GM23338 (cell line): Measurements from ENCODE around the gene PRAMEF11. TPM values are rescaled to one million over a fixed set of nuclear protein-coding genes. Genes with fewer than 3 reads are reported as not detected.
"Not testable (repeated sequence)": the region's sequence is repeated elsewhere in the genome, so short reads cannot be mapped to it uniquely, and the experiment has no call there.

Experiments
- ATAC-seq: fragments of 200-7000 bp; cut with Tn5 transposase; 3 replicates; pipeline ENCODE4 v1.9.1; 2020
- DNase-seq: peaks from one replicate; pipeline ENCODE4 v3.0.0-alpha.2; 2015; ENCODE audit warnings: low spot score
- H2AFZ ChIP-seq: fragments of 200-600 bp; sonication (generic); 2 replicates; pipeline ENCODE4 v1.8.0; 2016; ENCODE audit warnings: antibody characterized with exemption, mild to moderate bottlenecking, moderate library complexity
- H3F3A ChIP-seq: fragments of 200-600 bp; sonication (generic); replicated peaks from 2 replicates; pipeline ENCODE4 v1.8.0; 2017; ENCODE audit warnings: antibody characterized with exemption, mixed run types, low read depth
- H3K27ac ChIP-seq: fragments of 200-600 bp; sonication (generic); 2 replicates; pipeline ENCODE4 v1.6.1; 2016; ENCODE audit warnings: low read depth
- H3K27me3 ChIP-seq: fragments of 200-600 bp; sonication (generic); 2 replicates; pipeline ENCODE4 v1.8.0; 2016; ENCODE audit warnings: mild to moderate bottlenecking, mixed run types, moderate library complexity; ENCODE audit not compliant: insufficient read depth
- H3K36me3 ChIP-seq: fragments of 200-600 bp; sonication (generic); 2 replicates; pipeline ENCODE4 v1.8.0; 2016; ENCODE audit warnings: mild to moderate bottlenecking; ENCODE audit not compliant: insufficient read depth
- H3K4me1 ChIP-seq: fragments of 200-600 bp; sonication (generic); 2 replicates; pipeline ENCODE4 v1.8.0; 2016; ENCODE audit warnings: mild to moderate bottlenecking, moderate library complexity; ENCODE audit not compliant: insufficient read depth
- H3K4me2 ChIP-seq: fragments of 200-600 bp; sonication (generic); 2 replicates; pipeline ENCODE4 v1.7.1; 2017; ENCODE audit warnings: mixed run types
- H3K4me3 ChIP-seq: fragments of 200-600 bp; sonication (generic); 2 replicates; pipeline ENCODE4 v1.6.1; 2016; ENCODE audit warnings: mixed run types
- H3K79me2 ChIP-seq: fragments of 200-600 bp; sonication (generic); replicated peaks from 2 replicates; pipeline ENCODE4 v1.8.0; 2017; ENCODE audit warnings: mild to moderate bottlenecking; ENCODE audit not compliant: insufficient read depth
- H3K9me2 ChIP-seq: fragments of 200-600 bp; sonication (generic); 2 replicates; pipeline ENCODE4 v1.8.0; 2017; ENCODE audit not compliant: insufficient read depth
- H4K20me1 ChIP-seq: fragments of 200-600 bp; sonication (generic); replicated peaks from 2 replicates; pipeline ENCODE4 v1.8.0; 2017; ENCODE audit warnings: mild to moderate bottlenecking; ENCODE audit not compliant: insufficient read depth
- H3K27ac Mint-ChIP-seq: 2 replicates; pipeline ENCODE4 v1.8.0; 2020; ENCODE audit warnings: inconsistent platforms, mild to moderate bottlenecking, moderate library complexity, mixed read lengths
- H3K27me3 Mint-ChIP-seq: 3 replicates; pipeline ENCODE4 v1.8.0; 2022; ENCODE audit warnings: low read depth, mild to moderate bottlenecking, moderate library complexity, mixed read lengths, inconsistent platforms; ENCODE audit not compliant: insufficient read depth, poor library complexity
- H3K36me3 Mint-ChIP-seq: 3 replicates; pipeline ENCODE4 v1.8.0; 2021; ENCODE audit warnings: low read depth, mild to moderate bottlenecking, inconsistent platforms, moderate library complexity, mixed read lengths
- H3K4me1 Mint-ChIP-seq: 3 replicates; pipeline ENCODE4 v1.8.0; 2020; ENCODE audit warnings: mild to moderate bottlenecking, inconsistent platforms, mixed read lengths
- H3K4me3 Mint-ChIP-seq: 3 replicates; pipeline ENCODE4 v1.8.0; 2021; ENCODE audit warnings: moderate library complexity, mild to moderate bottlenecking, inconsistent platforms, mixed read lengths
- H3K9me3 Mint-ChIP-seq: 3 replicates; pipeline ENCODE4 v1.8.0; 2020; ENCODE audit warnings: moderate library complexity, mild to moderate bottlenecking, inconsistent platforms, mixed read lengths
- EZH2 ChIP-seq: fragments of 200-600 bp; sonication (generic); IDR thresholded peaks from one replicate; pipeline ENCODE4 v1.8.0; 2017; ENCODE audit warnings: antibody characterized with exemption, mild to moderate bottlenecking, low read depth; ENCODE audit not compliant: unreplicated experiment
- EZH2phosphoT487 ChIP-seq: fragments of 200-600 bp; sonication (generic); IDR thresholded peaks from one replicate; pipeline ENCODE4 v1.8.1; 2018; ENCODE audit warnings: antibody characterized with exemption; ENCODE audit not compliant: unreplicated experiment
- JUNB ChIP-seq: IDR thresholded peaks from one replicate; pipeline ENCODE4 v1.6.1; 2016; ENCODE audit warnings: antibody characterized with exemption; ENCODE audit not compliant: unreplicated experiment
- NANOG ChIP-seq: IDR thresholded peaks from 2 replicates; pipeline ENCODE4 v1.6.1; 2016; ENCODE audit warnings: antibody characterized with exemption, borderline replicate concordance
- POLR2AphosphoS5 ChIP-seq: IDR thresholded peaks from 2 replicates; pipeline ENCODE4 v1.6.1; 2016; ENCODE audit warnings: antibody characterized with exemption, low read depth
- REST ChIP-seq: IDR thresholded peaks from one replicate; pipeline ENCODE4 v1.6.1; 2018; ENCODE audit warnings: antibody characterized with exemption; ENCODE audit not compliant: unreplicated experiment
- STAT1 ChIP-seq: IDR thresholded peaks from one replicate; pipeline ENCODE4 v1.6.1; 2016; ENCODE audit warnings: antibody characterized with exemption; ENCODE audit not compliant: unreplicated experiment
- ZNF114 ChIP-seq: fragments of 250-450 bp; sonication (Bioruptor Pico); IDR thresholded peaks from 2 replicates; pipeline ENCODE4 v1.5.0; 2020; ENCODE audit warnings: mild to moderate bottlenecking, moderate library complexity
- polyA plus RNA-seq: library from polyadenylated mRNA; unstranded; fragments of >200 nt; fragmentation: Nextera tagmentation; extraction: Ambion mirVana; gene quantifications from 2 replicates; pipeline ENCODE4 v1.2.1, GENCODE V29; 2016
- total RNA-seq: library from RNA; depleted of rRNA; stranded (reverse); fragments of >200 nt; shearing (Covaris generic); gene quantifications from 2 replicates; pipeline ENCODE4 v1.2.3, GENCODE V29; 2014
- TF ChIP-seq, protein P1 (sequence below): fragments of 250-450 bp; sonication (Bioruptor Pico); IDR thresholded peaks from 2 replicates; pipeline ENCODE4 v1.5.0; 2020; ENCODE audit warnings: mild to moderate bottlenecking, moderate library complexity
- TF ChIP-seq, protein P2 (sequence below): IDR thresholded peaks from 2 replicates; pipeline ENCODE4 v1.6.1; 2016; ENCODE audit warnings: antibody characterized with exemption
- TF ChIP-seq, protein P3 (sequence below), 2 experiments: fragments of 200-600 bp in 1 of 2; sonication (generic) in 1 of 2; conservative IDR thresholded peaks; 2 replicates each; pipeline versions ENCODE4 v1.5.1 to v1.6.1; 2016 to 2017; ENCODE audit warnings: antibody characterized with exemption in 2 of 2, low read depth in 2 of 2, mild to moderate bottlenecking in 2 of 2, moderate library complexity in 1 of 2

The PRAMEF11 gene
- total and polyA plus RNA-seq, 2 experiments from 2014 or later, result not detected

- no peak for TF ChIP-seq REST
- no peak for TF ChIP-seq STAT1
- no peak for TF ChIP-seq EZH2phosphoT487
- no peak for TF ChIP-seq JUNB
- TF ChIP-seq NANOG, result no peak
- TF ChIP-seq, protein P1, sequence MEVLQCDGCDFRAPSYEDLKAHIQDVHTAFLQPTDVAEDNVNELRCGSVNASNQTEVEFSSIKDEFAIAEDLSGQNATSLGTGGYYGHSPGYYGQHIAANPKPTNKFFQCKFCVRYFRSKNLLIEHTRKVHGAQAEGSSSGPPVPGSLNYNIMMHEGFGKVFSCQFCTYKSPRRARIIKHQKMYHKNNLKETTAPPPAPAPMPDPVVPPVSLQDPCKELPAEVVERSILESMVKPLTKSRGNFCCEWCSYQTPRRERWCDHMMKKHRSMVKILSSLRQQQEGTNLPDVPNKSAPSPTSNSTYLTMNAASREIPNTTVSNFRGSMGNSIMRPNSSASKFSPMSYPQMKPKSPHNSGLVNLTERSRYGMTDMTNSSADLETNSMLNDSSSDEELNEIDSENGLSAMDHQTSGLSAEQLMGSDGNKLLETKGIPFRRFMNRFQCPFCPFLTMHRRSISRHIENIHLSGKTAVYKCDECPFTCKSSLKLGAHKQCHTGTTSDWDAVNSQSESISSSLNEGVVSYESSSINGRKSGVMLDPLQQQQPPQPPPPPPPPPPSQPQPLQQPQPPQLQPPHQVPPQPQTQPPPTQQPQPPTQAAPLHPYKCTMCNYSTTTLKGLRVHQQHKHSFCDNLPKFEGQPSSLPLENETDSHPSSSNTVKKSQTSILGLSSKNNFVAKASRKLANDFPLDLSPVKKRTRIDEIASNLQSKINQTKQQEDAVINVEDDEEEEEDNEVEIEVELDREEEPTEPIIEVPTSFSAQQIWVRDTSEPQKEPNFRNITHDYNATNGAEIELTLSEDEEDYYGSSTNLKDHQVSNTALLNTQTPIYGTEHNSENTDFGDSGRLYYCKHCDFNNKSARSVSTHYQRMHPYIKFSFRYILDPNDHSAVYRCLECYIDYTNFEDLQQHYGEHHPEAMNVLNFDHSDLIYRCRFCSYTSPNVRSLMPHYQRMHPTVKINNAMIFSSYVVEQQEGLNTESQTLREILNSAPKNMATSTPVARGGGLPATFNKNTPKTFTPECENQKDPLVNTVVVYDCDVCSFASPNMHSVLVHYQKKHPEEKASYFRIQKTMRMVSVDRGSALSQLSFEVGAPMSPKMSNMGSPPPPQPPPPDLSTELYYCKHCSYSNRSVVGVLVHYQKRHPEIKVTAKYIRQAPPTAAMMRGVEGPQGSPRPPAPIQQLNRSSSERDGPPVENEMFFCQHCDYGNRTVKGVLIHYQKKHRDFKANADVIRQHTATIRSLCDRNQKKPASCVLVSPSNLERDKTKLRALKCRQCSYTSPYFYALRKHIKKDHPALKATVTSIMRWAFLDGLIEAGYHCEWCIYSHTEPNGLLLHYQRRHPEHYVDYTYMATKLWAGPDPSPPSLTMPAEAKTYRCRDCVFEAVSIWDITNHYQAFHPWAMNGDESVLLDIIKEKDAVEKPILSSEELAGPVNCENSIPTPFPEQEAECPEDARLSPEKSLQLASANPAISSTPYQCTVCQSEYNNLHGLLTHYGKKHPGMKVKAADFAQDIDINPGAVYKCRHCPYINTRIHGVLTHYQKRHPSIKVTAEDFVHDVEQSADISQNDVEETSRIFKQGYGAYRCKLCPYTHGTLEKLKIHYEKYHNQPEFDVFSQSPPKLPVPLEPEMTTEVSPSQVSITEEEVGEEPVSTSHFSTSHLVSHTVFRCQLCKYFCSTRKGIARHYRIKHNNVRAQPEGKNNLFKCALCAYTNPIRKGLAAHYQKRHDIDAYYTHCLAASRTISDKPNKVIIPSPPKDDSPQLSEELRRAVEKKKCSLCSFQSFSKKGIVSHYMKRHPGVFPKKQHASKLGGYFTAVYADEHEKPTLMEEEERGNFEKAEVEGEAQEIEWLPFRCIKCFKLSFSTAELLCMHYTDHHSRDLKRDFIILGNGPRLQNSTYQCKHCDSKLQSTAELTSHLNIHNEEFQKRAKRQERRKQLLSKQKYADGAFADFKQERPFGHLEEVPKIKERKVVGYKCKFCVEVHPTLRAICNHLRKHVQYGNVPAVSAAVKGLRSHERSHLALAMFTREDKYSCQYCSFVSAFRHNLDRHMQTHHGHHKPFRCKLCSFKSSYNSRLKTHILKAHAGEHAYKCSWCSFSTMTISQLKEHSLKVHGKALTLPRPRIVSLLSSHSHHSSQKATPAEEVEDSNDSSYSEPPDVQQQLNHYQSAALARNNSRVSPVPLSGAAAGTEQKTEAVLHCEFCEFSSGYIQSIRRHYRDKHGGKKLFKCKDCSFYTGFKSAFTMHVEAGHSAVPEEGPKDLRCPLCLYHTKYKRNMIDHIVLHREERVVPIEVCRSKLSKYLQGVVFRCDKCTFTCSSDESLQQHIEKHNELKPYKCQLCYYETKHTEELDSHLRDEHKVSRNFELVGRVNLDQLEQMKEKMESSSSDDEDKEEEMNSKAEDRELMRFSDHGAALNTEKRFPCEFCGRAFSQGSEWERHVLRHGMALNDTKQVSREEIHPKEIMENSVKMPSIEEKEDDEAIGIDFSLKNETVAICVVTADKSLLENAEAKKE (CRISPR knock-in tag), result no peak
- no peak for TF ChIP-seq POLR2AphosphoS5
- no peak for TF ChIP-seq EZH2
- TF ChIP-seq ZNF114 (CRISPR knock-in tag), result no peak
- TF ChIP-seq, protein P2, sequence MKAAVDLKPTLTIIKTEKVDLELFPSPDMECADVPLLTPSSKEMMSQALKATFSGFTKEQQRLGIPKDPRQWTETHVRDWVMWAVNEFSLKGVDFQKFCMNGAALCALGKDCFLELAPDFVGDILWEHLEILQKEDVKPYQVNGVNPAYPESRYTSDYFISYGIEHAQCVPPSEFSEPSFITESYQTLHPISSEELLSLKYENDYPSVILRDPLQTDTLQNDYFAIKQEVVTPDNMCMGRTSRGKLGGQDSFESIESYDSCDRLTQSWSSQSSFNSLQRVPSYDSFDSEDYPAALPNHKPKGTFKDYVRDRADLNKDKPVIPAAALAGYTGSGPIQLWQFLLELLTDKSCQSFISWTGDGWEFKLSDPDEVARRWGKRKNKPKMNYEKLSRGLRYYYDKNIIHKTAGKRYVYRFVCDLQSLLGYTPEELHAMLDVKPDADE, result no peak
- TF ChIP-seq, protein P3, sequence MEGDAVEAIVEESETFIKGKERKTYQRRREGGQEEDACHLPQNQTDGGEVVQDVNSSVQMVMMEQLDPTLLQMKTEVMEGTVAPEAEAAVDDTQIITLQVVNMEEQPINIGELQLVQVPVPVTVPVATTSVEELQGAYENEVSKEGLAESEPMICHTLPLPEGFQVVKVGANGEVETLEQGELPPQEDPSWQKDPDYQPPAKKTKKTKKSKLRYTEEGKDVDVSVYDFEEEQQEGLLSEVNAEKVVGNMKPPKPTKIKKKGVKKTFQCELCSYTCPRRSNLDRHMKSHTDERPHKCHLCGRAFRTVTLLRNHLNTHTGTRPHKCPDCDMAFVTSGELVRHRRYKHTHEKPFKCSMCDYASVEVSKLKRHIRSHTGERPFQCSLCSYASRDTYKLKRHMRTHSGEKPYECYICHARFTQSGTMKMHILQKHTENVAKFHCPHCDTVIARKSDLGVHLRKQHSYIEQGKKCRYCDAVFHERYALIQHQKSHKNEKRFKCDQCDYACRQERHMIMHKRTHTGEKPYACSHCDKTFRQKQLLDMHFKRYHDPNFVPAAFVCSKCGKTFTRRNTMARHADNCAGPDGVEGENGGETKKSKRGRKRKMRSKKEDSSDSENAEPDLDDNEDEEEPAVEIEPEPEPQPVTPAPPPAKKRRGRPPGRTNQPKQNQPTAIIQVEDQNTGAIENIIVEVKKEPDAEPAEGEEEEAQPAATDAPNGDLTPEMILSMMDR (conservative IDR thresholded peaks at IDR 0.05; ENCODE audit: low read depth in 2 of 2), result no peak
- H2AFZ ChIP-seq, result no peak overlapping the region
- no peaks in the 10 kb centered on the region for H3K4me1 Mint-ChIP-seq
- no peaks in the 10 kb centered on the region for H3K27me3 ChIP-seq
- no peak overlapping the region for H3K27ac Mint-ChIP-seq
- no peak overlapping the region for H3K4me3 Mint-ChIP-seq
- DNase-seq (no peak), ATAC-seq (no peak)
- no peak overlapping the region for H3K27ac ChIP-seq
- H3K4me3 ChIP-seq, result no peak overlapping the region
- peaks cover 93% of the 10 kb centered on the region for H3K9me3 Mint-ChIP-seq
- H3F3A ChIP-seq, result no peaks in the 10 kb centered on the region
- H4K20me1 ChIP-seq, result no peaks in the 10 kb centered on the region
- no peaks in the 10 kb centered on the region for H3K36me3 ChIP-seq
- no peak overlapping the region for H3K4me2 ChIP-seq
- peaks cover 4% of the 10 kb centered on the region for H3K27me3 Mint-ChIP-seq
- H3K4me1 ChIP-seq, result no peaks in the 10 kb centered on the region
- H3K79me2 ChIP-seq, result no peaks in the 10 kb centered on the region
- no peaks in the 10 kb centered on the region for H3K9me2 ChIP-seq
- H3K36me3 Mint-ChIP-seq, result peaks cover 25% of the 10 kb centered on the region; the same call in 2 of the 3 replicates
These were observed 20.6 kb upstream of the PRAMEF11 start for GRCh38 chr1:12851779-12852178.

- peaks cover 21% of the 10 kb centered on the region; the same call in 2 of the 3 replicates for H3K36me3 Mint-ChIP-seq
- H3K27me3 Mint-ChIP-seq, H3K27me3 ChIP-seq, H2AFZ ChIP-seq, H4K20me1 ChIP-seq, H3K4me1 ChIP-seq, H3K4me3 ChIP-seq, H3K27ac ChIP-seq, H3K9me2 ChIP-seq, H3K4me1 Mint-ChIP-seq, H3K27ac Mint-ChIP-seq, H3F3A ChIP-seq, H3K4me3 Mint-ChIP-seq, H3K4me2 ChIP-seq, H3K36me3 ChIP-seq, ATAC-seq, H3K79me2 ChIP-seq, DNase-seq: not testable (repeated sequence)
- H3K9me3 Mint-ChIP-seq, result peaks cover 84% of the 10 kb centered on the region
These were observed 17.4 kb upstream of the PRAMEF11 start, which contains the start of gene HNRNPCL1 for GRCh38 chr1:12848620-12849019. Gene HNRNPCL1 (minus strand): TSS chr1:12848720. CDS start chr1:12848289, 431 bp downstream.
